Breast epithelium (tissue), 4 donors: ENCODE data around the gene NFIB. TPM values are rescaled to one million over a fixed set of nuclear protein-coding genes. Genes with fewer than 3 reads are reported as not detected.

Experiments
- DNase-seq, 2 donors: peaks; one replicate each; pipeline ENCODE4 v3.0.0-alpha.2; 2019; ENCODE audit warnings: low spot score in 2 of 2
- H3K27ac ChIP-seq, 2 donors: fragments of 200-600 bp; sonication (generic) in 1 of 2; one replicate each; pipeline ENCODE4 v1.5.1; 2016 to 2019; ENCODE audit warnings: mild to moderate bottlenecking in 1 of 2
- H3K27me3 ChIP-seq, 2 donors: fragments of 200-600 bp; sonication (generic) in 1 of 2; one replicate each; pipeline versions ENCODE4 v1.5.1 to v1.6.0; 2017 to 2019; ENCODE audit warnings: control low read depth in 1 of 2, mild to moderate bottlenecking in 1 of 2
- H3K36me3 ChIP-seq: fragments of 200-600 bp; one replicate; pipeline ENCODE4 v1.5.1; 2019
- H3K4me1 ChIP-seq, 2 donors: fragments of 200-600 bp; sonication (generic); one replicate each; pipeline ENCODE4 v1.5.1; 2016 to 2019; ENCODE audit warnings: control low read depth in 1 of 2
- H3K4me3 ChIP-seq, 3 donors: fragments of 200-600 bp; sonication (generic); 1 replicate in 2 of 3; 2 replicates in 1 of 3; pipeline ENCODE4 v1.5.1; 2016 to 2019; ENCODE audit warnings: mild to moderate bottlenecking in 3 of 3, moderate library complexity in 2 of 3
- H3K9me3 ChIP-seq, 2 donors: fragments of 200-600 bp; sonication (generic) in 1 of 2; one replicate each; pipeline ENCODE4 v1.5.1; 2016 to 2019; ENCODE audit warnings: control low read depth in 1 of 2
- CTCF ChIP-seq, 3 donors: fragments of 450-650 bp; IDR thresholded peaks; one replicate each; pipeline ENCODE4 v1.5.1; 2016 to 2017; ENCODE audit warnings: antibody characterized with exemption in 3 of 3, mild to moderate bottlenecking in 3 of 3, moderate library complexity in 3 of 3
- POLR2A ChIP-seq: fragments of 450-650 bp; IDR thresholded peaks from one replicate; pipeline ENCODE4 v1.6.1; 2016; ENCODE audit warnings: antibody characterized with exemption, mild to moderate bottlenecking, moderate library complexity
- POLR2AphosphoS5 ChIP-seq, 3 donors: sonication (generic); formaldehyde crosslinking; IDR thresholded peaks; one replicate each; pipeline ENCODE4 v1.6.1; 2017; ENCODE audit warnings: antibody characterized with exemption in 3 of 3
- intact Hi-C: fragments of 100-400 bp; cut with DNase I; formaldehyde crosslinking; loops from one replicate; pipeline ENCODE4 v1.15.1; 2023; ENCODE audit warnings: low total_unique reads
- total RNA-seq, 3 donors: library from RNA; depleted of rRNA; stranded (reverse); fragments of >200 nt; gene quantifications; one replicate each; pipeline ENCODE4 v1.1.0, GENCODE V29; 2016

Gene NFIB
- total RNA-seq, 3 donors from 2014 or later: 95.2 to 237 (median 105) TPM

- H3K36me3 ChIP-seq: no peaks in the 10 kb centered on the region
- H3K4me3 ChIP-seq: peak overlapping the region in 1 of 3 donors; percentile 24
- DNase-seq: peak; percentile 60 to 88
- intact Hi-C loops: loop anchor here (5.0 kb wide), 1 partner anchor 108 kb away; no protein-coding TSS in a partner anchor
- peak in 2 of 3 donors; percentile 30 to 46 for TF ChIP-seq POLR2AphosphoS5 (IDR thresholded peaks at IDR 0.05)
- TF ChIP-seq CTCF (IDR thresholded peaks at IDR 0.05): no peak
- H3K9me3 ChIP-seq: no peaks in the 10 kb centered on the region
- H3K4me1 ChIP-seq: peaks cover 0 to 17% of the 10 kb centered on the region in 2 donors
- peak overlapping the region; percentile 46 to 56 for H3K27ac ChIP-seq
- no peaks in the 10 kb centered on the region for H3K27me3 ChIP-seq
Observed at GRCh38 chr9:14198841-14199455, 115.0 kb downstream of the NFIB start.

DNA sequence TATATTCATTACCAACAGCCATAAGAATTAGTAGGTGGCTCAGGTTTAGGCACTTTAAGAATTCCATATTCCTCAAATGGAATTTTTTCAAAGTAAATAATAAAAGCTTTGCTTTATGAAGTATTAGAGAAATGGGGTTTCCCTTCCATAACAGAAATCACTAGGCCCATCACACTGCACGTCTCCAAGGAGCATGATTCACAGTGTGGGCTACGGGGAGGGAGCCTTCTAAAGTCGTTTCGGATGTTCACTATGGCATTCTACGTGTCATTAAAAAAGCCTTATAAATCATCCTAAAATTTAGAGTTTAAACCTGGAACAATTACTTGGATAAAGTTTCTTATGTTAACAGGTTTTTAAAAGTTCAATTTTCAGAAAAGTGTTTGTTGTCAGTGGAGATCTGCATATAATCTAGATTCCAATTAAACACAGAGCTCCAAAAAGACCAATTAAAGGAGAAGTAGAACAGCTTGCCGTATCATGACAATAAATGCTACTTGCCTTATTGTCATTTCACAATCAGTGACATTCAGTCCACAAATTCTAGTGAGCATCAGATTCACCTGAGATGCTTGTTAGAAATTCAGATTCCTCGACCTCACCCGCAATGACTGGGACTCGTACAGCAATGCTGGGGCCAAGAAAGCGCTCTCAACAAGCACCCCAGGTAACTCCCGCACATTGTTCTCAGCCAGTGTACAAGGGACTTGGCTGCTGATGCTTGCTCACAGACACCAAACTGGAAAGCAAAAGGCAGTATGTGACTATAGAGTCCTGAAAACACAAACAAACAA is 115.7 kb downstream of the NFIB start:
- Histone ChIP-seq H3K4me3 (peak overlapping the region in 1 of 3 donors; percentile 24), H3K36me3 (no peaks in the 10 kb centered on the region), H3K4me1 (peaks cover 0 to 17% of the 10 kb centered on the region in 2 donors), H3K9me3 (no peaks in the 10 kb centered on the region), H3K27me3 (no peaks in the 10 kb centered on the region), H3K27ac (peak overlapping the region; percentile 46 to 56)
- TF ChIP-seq POLR2AphosphoS5 (IDR thresholded peaks at IDR 0.05): no peak
- no peak for TF ChIP-seq POLR2A
- no peak for TF ChIP-seq CTCF (IDR thresholded peaks at IDR 0.05)
- DNase-seq: no peak
- intact Hi-C loops: loop anchor here (5.0 kb wide), 1 partner anchor 109 kb away; no protein-coding TSS in a partner anchor

- peak overlapping the region; percentile 36 to 56 for H3K27ac ChIP-seq
- H3K4me3 ChIP-seq: no peak overlapping the region
- H3K4me1 ChIP-seq: peaks cover 0 to 17% of the 10 kb centered on the region in 2 donors
- no peaks in the 10 kb centered on the region for H3K9me3 ChIP-seq
- H3K36me3 ChIP-seq: no peaks in the 10 kb centered on the region
- no peaks in the 10 kb centered on the region for H3K27me3 ChIP-seq
- no peak for TF ChIP-seq POLR2A
- TF ChIP-seq POLR2AphosphoS5 (IDR thresholded peaks at IDR 0.05): no peak
- TF ChIP-seq CTCF (IDR thresholded peaks at IDR 0.05): no peak
- intact Hi-C loops: loop anchor here (5.0 kb wide), 1 partner anchor 110 kb away; no protein-coding TSS in a partner anchor
- no peak for DNase-seq
Observed at GRCh38 chr9:14197325-14197858, 116.5 kb downstream of the NFIB start.

GRCh38 chr9:14193328-14193990 is 120.5 kb downstream of the NFIB start:
- Histone ChIP-seq H3K4me1 (peaks cover 0 to 2% of the 10 kb centered on the region in 2 donors), H3K27ac (no peak overlapping the region), H3K36me3 (no peaks in the 10 kb centered on the region), H3K27me3 (no peaks in the 10 kb centered on the region), H3K9me3 (no peaks in the 10 kb centered on the region), H3K4me3 (no peak overlapping the region)
- intact Hi-C loops: no loop called here
- DNase-seq: no peak
- no peak for TF ChIP-seq POLR2A
- no peak for TF ChIP-seq CTCF (IDR thresholded peaks at IDR 0.05)
- no peak for TF ChIP-seq POLR2AphosphoS5 (IDR thresholded peaks at IDR 0.05)
